GM11168 (cell line): ENCODE results near the gene FYB2.

ENCODE experiments used
- in situ Hi-C: fragments of 300-500 bp; cut with MboI; formaldehyde crosslinking; loops from one replicate; pipeline ENCODE4 v1.12.0; 2022; ENCODE audit warnings: low sequenced_read_pairs; ENCODE audit not compliant: unreplicated experiment

FYB2 gene

GRCh38 chr1:56726706-56727105 lies 92.5 kb downstream of the FYB2 start:
- in situ Hi-C loops = no loop called here

- in situ Hi-C loops = no loop called here
Observed at GRCh38 chr1:56719171-56719570, 100.0 kb downstream of the FYB2 start.

GRCh38 chr1:56715156-56715555 lies 104.0 kb downstream of the FYB2 start:
- in situ Hi-C loops = no loop called here

GRCh38 chr1:56713112-56713511 lies 106.1 kb downstream of the FYB2 start:
- in situ Hi-C loops = no loop called here

GRCh38 chr1:56712150-56712549 lies 107.1 kb downstream of the FYB2 start:
- in situ Hi-C loops = no loop called here

- in situ Hi-C loops = no loop called here
Observed at GRCh38 chr1:56710646-56711045, 108.6 kb downstream of the FYB2 start.

- in situ Hi-C loops = no loop called here
Observed at GRCh38 chr1:56709995-56710394, 109.2 kb downstream of the FYB2 start.

- in situ Hi-C loops = no loop called here
Observed at GRCh38 chr1:56709269-56709880, 109.8 kb downstream of the FYB2 start.

GRCh38 chr1:56707379-56707778 lies 111.8 kb downstream of the FYB2 start:
- in situ Hi-C loops = no loop called here

GRCh38 chr1:56703747-56704146 lies 115.5 kb downstream of the FYB2 start:
- in situ Hi-C loops = no loop called here

GRCh38 chr1:56696663-56697062 lies 122.5 kb downstream of the FYB2 start:
- in situ Hi-C loops = no loop called here

GRCh38 chr1:56688522-56689026 lies 130.6 kb downstream of the FYB2 start:
- in situ Hi-C loops = no loop called here

GRCh38 chr1:56686169-56686568 lies 133.0 kb downstream of the FYB2 start:
- in situ Hi-C loops = no loop called here

GRCh38 chr1:56683569-56683968 lies 135.6 kb downstream of the FYB2 start:
- in situ Hi-C loops = no loop called here

GRCh38 chr1:56676571-56677035 lies 142.6 kb downstream of the FYB2 start:
- in situ Hi-C loops = no loop called here

- in situ Hi-C loops = no loop called here
Observed at GRCh38 chr1:56675763-56676162, 143.4 kb downstream of the FYB2 start.

GRCh38 chr1:56672579-56672978 lies 146.6 kb downstream of the FYB2 start:
- in situ Hi-C loops = no loop called here

- in situ Hi-C loops = no loop called here
Observed at GRCh38 chr1:56671542-56671941, 147.7 kb downstream of the FYB2 start.

- in situ Hi-C loops = no loop called here
Observed at GRCh38 chr1:56671085-56671484, 148.1 kb downstream of the FYB2 start.

- in situ Hi-C loops = no loop called here
Observed at GRCh38 chr1:56670350-56670749, 148.9 kb downstream of the FYB2 start.
